ENCODE data around the gene TMEM161B.
"Not testable (repeated sequence)": the region's sequence is repeated elsewhere in the genome, so short reads cannot be mapped to it uniquely, and the experiment has no call there.

The TMEM161B gene

GRCh38 chr5:88268385-88269184 lies at the start of gene TMEM161B:
Gene TMEM161B, minus strand, starts transcription at chr5:88268845. Its CDS starts 122 bp downstream, at chr5:88268723.
- H3K36me3 Mint-ChIP-seq, result peaks cover 67% of the 10 kb centered on the region
- H3K4me3 Mint-ChIP-seq, result peak within 1 kb of the TSS; percentile 99
- no peaks in the 10 kb centered on the region for H3K9me3 Mint-ChIP-seq
- H3K27ac Mint-ChIP-seq, result peak within 1 kb of the TSS; percentile 99
- H3K4me1 Mint-ChIP-seq, result peaks cover 31% of the 10 kb centered on the region
- peak; percentile 99 for ATAC-seq
- DNase-seq (ENCODE audit: low spot score in 2 of 2), result peak; percentile 77 to 96

DNA sequence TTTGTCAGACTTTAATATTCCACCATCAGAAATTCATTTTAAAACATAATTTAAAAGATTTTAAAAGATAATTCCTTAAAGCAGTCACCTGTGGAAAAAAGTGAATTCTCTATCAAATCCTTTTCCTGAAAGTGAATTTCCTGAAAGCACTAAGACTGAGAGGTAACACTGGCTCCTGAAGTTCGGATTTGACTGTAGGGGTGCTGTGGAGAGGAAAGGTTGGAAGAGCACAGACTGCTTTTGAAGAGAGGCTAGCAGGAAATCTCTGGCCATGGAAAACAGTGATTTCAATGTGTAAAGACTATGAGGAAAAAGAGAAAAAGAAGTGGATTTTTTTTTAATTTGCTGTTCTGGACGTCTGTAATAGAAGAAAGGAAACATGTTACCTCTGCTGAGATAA lies 35.7 kb upstream of the TMEM161B start:
- peaks cover 14% of the 10 kb centered on the region for H3K9me3 Mint-ChIP-seq
- H3K36me3 Mint-ChIP-seq, result no peaks in the 10 kb centered on the region
- H3K4me1 Mint-ChIP-seq, result no peaks in the 10 kb centered on the region
- DNase-seq (ENCODE audit: low spot score in 2 of 2), result no peak
- H3K27ac Mint-ChIP-seq, result no peak overlapping the region
- ATAC-seq, result no peak
- H3K4me3 Mint-ChIP-seq, result no peak overlapping the region

DNA sequence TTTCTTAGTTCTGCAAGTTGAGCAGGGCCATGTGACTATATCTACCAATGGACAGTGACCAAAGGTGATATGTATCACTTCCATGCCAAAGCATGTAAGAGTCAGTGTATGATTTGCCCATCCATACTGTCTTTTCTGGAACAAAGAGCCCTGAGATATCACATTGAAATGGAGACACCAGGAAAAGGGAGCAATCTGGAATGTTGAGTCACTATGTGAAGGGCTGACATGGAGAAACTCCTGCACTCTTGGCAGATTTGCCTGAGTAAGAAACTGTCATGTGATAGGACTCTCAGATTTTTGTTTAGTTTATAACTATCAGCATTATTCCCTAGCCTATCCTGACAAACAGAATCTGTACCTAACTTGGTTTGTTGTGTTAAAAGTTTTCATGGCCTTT lies 29.8 kb upstream of the TMEM161B start:
- H3K27ac Mint-ChIP-seq, result no peak overlapping the region
- ATAC-seq (no peak), DNase-seq (ENCODE audit: low spot score in 2 of 2) (no peak)
- no peak overlapping the region for H3K4me3 Mint-ChIP-seq
- no peaks in the 10 kb centered on the region for H3K4me1 Mint-ChIP-seq
- peaks cover 4% of the 10 kb centered on the region for H3K9me3 Mint-ChIP-seq
- no peaks in the 10 kb centered on the region for H3K36me3 Mint-ChIP-seq

GRCh38 chr5:88290801-88291200 lies 22.2 kb upstream of the TMEM161B start:
- H3K4me1 Mint-ChIP-seq, result no peaks in the 10 kb centered on the region
- no peak overlapping the region for H3K27ac Mint-ChIP-seq
- H3K4me3 Mint-ChIP-seq, result no peak overlapping the region
- ATAC-seq (no peak), DNase-seq (ENCODE audit: low spot score in 2 of 2) (no peak)
- H3K36me3 Mint-ChIP-seq, result peaks cover 10% of the 10 kb centered on the region
- peaks cover 4% of the 10 kb centered on the region for H3K9me3 Mint-ChIP-seq

GRCh38 chr5:88288528-88289197 lies 20.0 kb upstream of the TMEM161B start:
- ATAC-seq, result no peak

DNA sequence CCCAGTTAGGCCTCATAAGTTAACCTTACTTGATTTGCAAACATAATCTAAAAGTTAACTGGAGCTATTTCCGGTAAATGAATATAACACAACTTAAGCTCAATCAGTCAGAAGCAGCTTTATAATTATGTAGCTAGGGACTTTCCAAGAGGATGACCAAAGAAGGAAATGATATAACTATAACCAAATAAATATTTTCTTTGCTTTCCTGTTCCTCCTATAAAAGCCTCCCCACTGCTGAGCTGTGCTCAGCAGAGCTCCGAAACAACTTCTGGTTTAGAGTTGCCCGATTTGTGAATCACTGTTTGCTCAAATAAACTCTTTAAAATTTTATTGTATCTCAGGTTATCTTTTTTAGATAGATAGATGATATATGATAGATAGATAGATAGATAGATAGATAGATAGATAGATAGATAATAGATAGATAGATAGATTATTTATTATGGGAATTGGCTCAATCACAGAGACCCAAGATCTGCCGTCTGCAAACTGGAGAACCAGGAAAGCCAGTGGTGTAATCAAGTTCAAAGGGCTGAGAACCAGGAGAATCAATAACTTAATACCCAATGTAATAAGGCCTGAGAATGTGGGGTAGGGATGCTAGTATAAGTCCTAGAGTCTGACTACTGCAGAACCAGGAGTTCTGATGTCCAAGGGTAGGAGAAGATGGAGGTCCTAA lies 19.3 kb upstream of the TMEM161B start:
- Mint-ChIP-seq H3K9me3 (no peaks in the 10 kb centered on the region), H3K36me3 (peaks cover 10% of the 10 kb centered on the region), H3K27ac (no peak overlapping the region), H3K4me1 (no peaks in the 10 kb centered on the region), H3K4me3 (no peak overlapping the region)
- DNase-seq (ENCODE audit: low spot score in 2 of 2) (no peak), ATAC-seq (no peak)

More at GRCh38 chr5:88288528-88289197, 20.0 kb upstream of the TMEM161B start:
- Mint-ChIP-seq H3K9me3 (no peaks in the 10 kb centered on the region), H3K27ac (no peak overlapping the region), H3K4me3 (no peak overlapping the region), H3K36me3 (peaks cover 10% of the 10 kb centered on the region), H3K4me1 (no peaks in the 10 kb centered on the region)
- no peak for DNase-seq (ENCODE audit: low spot score in 2 of 2)

- DNase-seq (ENCODE audit: low spot score in 2 of 2) (no peak), ATAC-seq (no peak)
- Mint-ChIP-seq H3K4me1 (no peaks in the 10 kb centered on the region), H3K36me3 (peaks cover 10% of the 10 kb centered on the region), H3K9me3 (no peaks in the 10 kb centered on the region), H3K27ac (no peak overlapping the region), H3K4me3 (no peak overlapping the region)
Measured at GRCh38 chr5:88287302-88287701, 18.7 kb upstream of the TMEM161B start.

DNA sequence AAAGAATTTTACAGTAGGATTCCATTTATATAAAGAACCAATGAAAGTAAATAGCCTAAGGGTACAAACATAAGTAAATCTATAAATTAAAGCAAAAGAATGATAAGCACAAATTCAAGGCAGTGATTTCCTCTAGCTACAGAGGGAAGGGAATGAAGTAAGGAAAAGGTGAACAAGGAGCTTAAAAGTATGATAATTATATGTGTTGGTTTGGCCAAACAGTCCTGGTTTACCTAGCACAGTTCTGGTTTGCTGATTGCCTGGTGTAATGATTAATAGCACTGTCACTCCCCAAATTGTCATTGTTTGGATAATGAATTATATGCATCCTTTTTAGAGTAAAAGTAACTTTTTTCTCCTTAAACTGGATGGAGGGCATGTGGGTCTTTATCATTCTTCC lies 15.0 kb upstream of the TMEM161B start:
- no peaks in the 10 kb centered on the region for H3K9me3 Mint-ChIP-seq
- no peak overlapping the region for H3K27ac Mint-ChIP-seq
- ATAC-seq, result no peak
- no peak for DNase-seq (ENCODE audit: low spot score in 2 of 2)
- H3K4me1 Mint-ChIP-seq, result no peaks in the 10 kb centered on the region
- no peak overlapping the region for H3K4me3 Mint-ChIP-seq
- H3K36me3 Mint-ChIP-seq, result peaks cover 10% of the 10 kb centered on the region

- no peak for DNase-seq (ENCODE audit: low spot score in 2 of 2)
- peaks cover 2% of the 10 kb centered on the region for H3K36me3 Mint-ChIP-seq
- no peak for ATAC-seq
- no peaks in the 10 kb centered on the region for H3K9me3 Mint-ChIP-seq
- no peak overlapping the region for H3K27ac Mint-ChIP-seq
- H3K4me3 Mint-ChIP-seq, result no peak overlapping the region
- no peaks in the 10 kb centered on the region for H3K4me1 Mint-ChIP-seq
Measured at GRCh38 chr5:88281322-88281721, 12.7 kb upstream of the TMEM161B start.

DNA sequence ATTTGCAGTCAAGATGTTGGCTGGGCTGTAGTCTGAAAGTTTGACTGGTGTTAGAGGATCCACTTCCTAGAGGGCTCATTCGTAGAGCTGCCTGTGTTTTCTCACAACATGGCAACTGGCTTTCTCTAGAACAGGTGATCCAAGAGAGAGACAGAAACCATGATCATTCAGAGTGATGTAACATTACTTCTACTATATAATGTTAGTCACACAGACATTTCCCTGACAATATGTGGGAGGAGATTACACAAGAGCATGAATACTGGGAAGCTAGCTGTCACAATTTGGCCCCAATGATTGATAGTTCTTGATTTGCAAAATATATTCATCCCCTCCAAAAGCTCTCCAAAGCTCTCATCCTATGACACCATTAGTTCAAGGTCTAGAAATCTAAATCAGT lies 10.9 kb upstream of the TMEM161B start:
- Mint-ChIP-seq H3K4me1 (no peaks in the 10 kb centered on the region), H3K27ac (no peak overlapping the region), H3K36me3 (peaks cover 16% of the 10 kb centered on the region), H3K4me3 (no peak overlapping the region), H3K9me3 (no peaks in the 10 kb centered on the region)
- no peak for ATAC-seq
- DNase-seq (ENCODE audit: low spot score in 2 of 2), result no peak

- H3K4me1 Mint-ChIP-seq, result peaks cover 6% of the 10 kb centered on the region
- no peak overlapping the region for H3K4me3 Mint-ChIP-seq
- H3K27ac Mint-ChIP-seq, result no peak overlapping the region
- peaks cover 48% of the 10 kb centered on the region for H3K36me3 Mint-ChIP-seq
- DNase-seq (ENCODE audit: low spot score in 2 of 2) (no peak), ATAC-seq (no peak)
- no peaks in the 10 kb centered on the region for H3K9me3 Mint-ChIP-seq
Measured at GRCh38 chr5:88276378-88276777, 7.7 kb upstream of the TMEM161B start.

- DNase-seq (ENCODE audit: low spot score in 2 of 2), result no peak
- no peak for ATAC-seq
Measured at GRCh38 chr5:88275581-88275980, 6.9 kb upstream of the TMEM161B start.

DNA sequence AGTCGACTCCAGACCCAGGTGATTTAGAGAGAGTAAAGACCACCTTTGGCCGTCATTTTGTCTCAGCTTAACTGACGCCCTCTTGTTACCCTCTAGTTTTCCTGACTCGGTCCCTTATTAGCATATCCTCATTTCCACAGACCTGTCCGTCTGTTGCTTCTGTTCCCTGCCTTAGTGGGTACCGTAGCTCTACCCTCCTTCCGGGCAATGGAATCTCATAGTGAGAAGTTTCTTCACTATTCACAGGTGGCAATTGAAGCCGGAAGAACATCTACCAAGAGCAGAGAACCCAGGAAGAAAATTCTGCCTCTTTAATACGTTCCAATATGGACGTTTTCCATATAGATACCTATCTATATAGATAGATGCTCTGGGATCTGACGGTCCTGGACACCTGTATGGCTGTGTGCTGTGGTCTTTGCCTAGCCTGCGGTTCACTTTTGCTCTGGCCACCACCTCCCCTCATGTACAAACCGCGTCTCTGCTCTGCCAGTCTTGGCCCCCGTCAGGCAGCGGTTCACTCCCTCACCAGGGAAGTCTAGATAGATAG lies 652 bp upstream of the TMEM161B start:
- Mint-ChIP-seq H3K36me3 (peaks cover 70% of the 10 kb centered on the region), H3K27ac (peak overlapping the region; percentile 99), H3K9me3 (no peaks in the 10 kb centered on the region), H3K4me1 (peaks cover 31% of the 10 kb centered on the region), H3K4me3 (peak overlapping the region; percentile 99)
- DNase-seq (ENCODE audit: low spot score in 2 of 2) (no peak), ATAC-seq (peak; percentile 4)

More at GRCh38 chr5:88275581-88275980, 6.9 kb upstream of the TMEM161B start:
- no peak overlapping the region for H3K27ac Mint-ChIP-seq
- H3K4me1 Mint-ChIP-seq, result peaks cover 10% of the 10 kb centered on the region
- H3K9me3 Mint-ChIP-seq, result no peaks in the 10 kb centered on the region
- H3K4me3 Mint-ChIP-seq, result no peak overlapping the region
- peaks cover 56% of the 10 kb centered on the region for H3K36me3 Mint-ChIP-seq

- not testable (repeated sequence) for DNase-seq (ENCODE audit: low spot score in 2 of 2); ATAC-seq; H3K4me3 Mint-ChIP-seq; H3K27ac Mint-ChIP-seq; H3K9me3 Mint-ChIP-seq
- peaks cover 25% of the 10 kb centered on the region for H3K4me1 Mint-ChIP-seq
- peaks cover 37% of the 10 kb centered on the region for H3K36me3 Mint-ChIP-seq
Measured at GRCh38 chr5:88264565-88264964, 4.1 kb downstream of the TMEM161B start.

DNA sequence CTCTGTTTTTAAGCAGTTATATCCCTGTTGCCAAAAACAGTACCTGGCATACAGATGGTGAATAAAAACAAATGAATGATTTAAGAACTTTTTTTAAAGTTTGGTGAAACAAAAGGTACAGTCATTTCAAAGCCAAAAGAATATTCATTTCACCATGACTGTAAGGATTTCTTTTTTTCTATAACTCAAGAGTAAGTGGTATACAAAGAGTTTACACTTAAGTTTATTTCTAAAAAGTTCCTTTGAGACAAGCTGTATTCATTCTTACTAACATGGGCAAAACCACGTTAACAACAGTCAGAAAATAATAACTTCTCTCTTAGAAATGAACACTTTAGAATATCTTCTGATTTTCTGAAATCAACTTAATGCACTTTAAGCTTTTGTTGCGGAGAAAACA lies 5.3 kb downstream of the TMEM161B start:
- peaks cover 25% of the 10 kb centered on the region for H3K4me1 Mint-ChIP-seq
- H3K4me3 Mint-ChIP-seq, result no peak overlapping the region
- DNase-seq (ENCODE audit: low spot score in 2 of 2) (no peak), ATAC-seq (no peak)
- H3K27ac Mint-ChIP-seq, result no peak overlapping the region
- peaks cover 25% of the 10 kb centered on the region for H3K36me3 Mint-ChIP-seq
- H3K9me3 Mint-ChIP-seq, result no peaks in the 10 kb centered on the region

Data from stimulated activated effector memory CD8-positive, alpha-beta T cell treated with anti-CD3 and anti-CD28 coated beads, Interleukin-12 subunit alpha, Interleukin-12 subunit beta, amount 100 ng/mL, for 72 hours (primary cell).